ENCODE results near the gene NOG.

DNA sequence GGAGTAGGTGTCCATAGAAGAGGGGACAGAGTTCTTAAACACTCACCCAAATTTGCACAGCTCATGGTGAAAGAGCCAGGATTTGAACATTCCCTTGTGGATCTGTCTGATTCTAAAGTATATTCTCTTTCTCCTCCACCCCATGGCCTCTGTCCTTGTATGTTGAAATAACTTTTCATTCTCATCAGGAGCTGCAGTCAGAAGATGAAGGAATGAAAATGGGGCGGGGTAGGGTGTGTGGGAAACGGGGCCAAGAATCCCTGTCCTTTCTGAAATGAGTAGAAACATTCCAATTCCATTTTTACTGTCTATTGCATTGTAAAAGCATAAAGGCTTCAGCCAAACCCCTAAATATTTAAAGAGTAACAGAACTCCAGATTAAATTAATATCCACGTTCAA lies 42.8 kb downstream of the NOG start:
- TF ChIP-seq POLR2A (IDR thresholded peaks at IDR 0.05; ENCODE audit: low read depth, low read length) (no peak), TAF1 (IDR thresholded peaks at IDR 0.05; ENCODE audit: borderline replicate concordance, low read depth, low read length) (no peak), POLR2AphosphoS5 (IDR thresholded peaks at IDR 0.05; ENCODE audit: low read depth, low read length) (no peak)
